ENCODE data around the gene TBC1D10B.

Gene TBC1D10B

GRCh38 chr16:30370456-30371247, at the start of gene TBC1D10B:
Gene TBC1D10B (minus strand): TSS chr16:30370494. CDS start chr16:30370183, 311 bp downstream.
- H3F3A ChIP-seq (ENCODE audit: low read depth) = no peaks in the 10 kb centered on the region
- H3K9ac ChIP-seq (ENCODE audit: low read depth, low read length, poor library complexity, severe bottlenecking) = peak within 1 kb of the TSS; percentile 83
- peak within 1 kb of the TSS; percentile 98 for H3K4me2 ChIP-seq (ENCODE audit: low read depth, low read length, poor library complexity, severe bottlenecking)
- H3K4me1 ChIP-seq (ENCODE audit: insufficient read depth, low read length, poor library complexity, severe bottlenecking) = peaks cover 32% of the 10 kb centered on the region
- H3K9me3 ChIP-seq (ENCODE audit: insufficient read depth, low read depth, low read length) = no peaks in the 10 kb centered on the region
- no peaks in the 10 kb centered on the region for H3K36me3 ChIP-seq (ENCODE audit: insufficient read depth, low read length)
- H3K79me2 ChIP-seq (ENCODE audit: insufficient read depth, low read length) = peaks cover 42% of the 10 kb centered on the region
- H3K9me2 ChIP-seq (replicated peaks; ENCODE audit: low read depth, low read length) = no peaks in the 10 kb centered on the region
- TF ChIP-seq EZH2phosphoT487 (IDR thresholded peaks at IDR 0.05; ENCODE audit: borderline replicate concordance) (no peak), CTCF (conservative IDR thresholded peaks at IDR 0.05; ENCODE audit: low read length) (no peak; the same call in 1 of the 2 replicates)
- peaks cover 35% of the 10 kb centered on the region for H4K20me1 ChIP-seq (ENCODE audit: insufficient read depth, low read length, poor library complexity, severe bottlenecking)
- peak within 1 kb of the TSS; percentile 18; the same call in 1 of the 2 replicates for H2AFZ ChIP-seq (ENCODE audit: low read length)
- no peaks in the 10 kb centered on the region for H3K27me3 ChIP-seq (ENCODE audit: insufficient read depth, low read length, poor library complexity, severe bottlenecking)
- peak within 1 kb of the TSS; percentile 85 for H3K4me3 ChIP-seq (ENCODE audit: low read length, poor library complexity, severe bottlenecking)

DNA sequence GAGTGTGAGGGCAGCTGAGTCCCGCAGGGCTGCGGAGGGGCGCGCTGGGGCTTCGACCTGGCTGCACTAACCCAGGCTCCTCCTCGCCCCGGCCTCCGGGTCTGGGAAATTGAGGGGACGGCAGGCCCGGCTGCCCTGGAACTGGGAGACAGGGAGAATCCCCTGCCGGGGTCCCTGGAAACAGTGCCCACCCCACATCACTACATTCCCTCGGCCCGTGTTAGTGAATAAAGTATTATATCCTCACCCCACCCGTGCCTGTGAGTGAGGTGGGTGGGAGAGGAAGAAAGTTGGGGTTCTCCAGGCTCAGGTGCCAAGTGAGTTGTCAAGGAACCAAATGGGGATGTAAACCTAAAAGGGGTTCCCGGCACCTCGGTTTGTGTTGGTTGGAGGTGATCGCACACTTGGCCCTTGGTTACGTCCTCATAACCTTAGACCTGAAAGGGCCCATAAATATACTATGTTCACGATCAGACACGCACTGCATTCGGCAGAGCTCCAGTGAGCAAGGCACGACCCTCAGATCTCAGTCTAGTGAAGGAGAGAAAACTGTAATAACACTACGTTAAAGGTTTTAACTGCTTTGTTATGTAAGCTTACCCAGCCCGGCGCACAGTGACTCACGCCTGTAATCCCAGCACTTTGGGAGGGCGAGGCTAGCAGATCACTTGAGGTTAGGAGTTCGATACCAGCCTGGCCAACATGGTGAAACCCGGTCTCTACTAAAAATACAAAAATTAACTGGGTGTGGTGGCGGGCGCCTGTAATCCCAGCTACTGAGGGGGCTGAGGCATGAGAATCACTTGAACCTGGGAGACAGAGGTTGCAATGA, 48.3 kb upstream of the TBC1D10B start:
- Histone ChIP-seq H3K79me2 (ENCODE audit: insufficient read depth, low read length) (peaks cover 18% of the 10 kb centered on the region; the same call in 1 of the 2 replicates), H3F3A (ENCODE audit: low read depth) (peaks cover 4% of the 10 kb centered on the region; the same call in 1 of the 2 replicates), H3K9ac (ENCODE audit: low read depth, low read length, poor library complexity, severe bottlenecking) (no peak overlapping the region), H3K4me2 (ENCODE audit: low read depth, low read length, poor library complexity, severe bottlenecking) (no peak overlapping the region), H3K9me2 (replicated peaks; ENCODE audit: low read depth, low read length) (no peaks in the 10 kb centered on the region), H2AFZ (ENCODE audit: low read length) (no peak overlapping the region), H3K4me1 (ENCODE audit: insufficient read depth, low read length, poor library complexity, severe bottlenecking) (no peaks in the 10 kb centered on the region), H3K9me3 (ENCODE audit: insufficient read depth, low read depth, low read length) (no peaks in the 10 kb centered on the region), H3K36me3 (ENCODE audit: insufficient read depth, low read length) (peaks cover 40% of the 10 kb centered on the region; the same call in 1 of the 2 replicates), H3K4me3 (ENCODE audit: low read length, poor library complexity, severe bottlenecking) (no peak overlapping the region), H4K20me1 (ENCODE audit: insufficient read depth, low read length, poor library complexity, severe bottlenecking) (peaks cover 8% of the 10 kb centered on the region), H3K27me3 (ENCODE audit: insufficient read depth, low read length, poor library complexity, severe bottlenecking) (no peaks in the 10 kb centered on the region)
- no peak for TF ChIP-seq CTCF (conservative IDR thresholded peaks at IDR 0.05; ENCODE audit: low read length)
- no peak for TF ChIP-seq EZH2phosphoT487 (IDR thresholded peaks at IDR 0.05; ENCODE audit: borderline replicate concordance)

GRCh38 chr16:30417529-30418349, 47.4 kb upstream of the TBC1D10B start:
- H3K9ac ChIP-seq (ENCODE audit: low read depth, low read length, poor library complexity, severe bottlenecking) = no peak overlapping the region
- H3K36me3 ChIP-seq (ENCODE audit: insufficient read depth, low read length) = peaks cover 43% of the 10 kb centered on the region; the same call in 1 of the 2 replicates
- H2AFZ ChIP-seq (ENCODE audit: low read length) = no peak overlapping the region
- H3K4me1 ChIP-seq (ENCODE audit: insufficient read depth, low read length, poor library complexity, severe bottlenecking) = peaks cover 5% of the 10 kb centered on the region
- H3K79me2 ChIP-seq (ENCODE audit: insufficient read depth, low read length) = peaks cover 26% of the 10 kb centered on the region
- no peak for TF ChIP-seq CTCF (conservative IDR thresholded peaks at IDR 0.05; ENCODE audit: low read length)
- no peak for TF ChIP-seq EZH2phosphoT487 (IDR thresholded peaks at IDR 0.05; ENCODE audit: borderline replicate concordance)
- no peak overlapping the region for H3K4me3 ChIP-seq (ENCODE audit: low read length, poor library complexity, severe bottlenecking)
- no peaks in the 10 kb centered on the region for H3K9me3 ChIP-seq (ENCODE audit: insufficient read depth, low read depth, low read length)
- H3K9me2 ChIP-seq (replicated peaks; ENCODE audit: low read depth, low read length) = no peaks in the 10 kb centered on the region
- H3F3A ChIP-seq (ENCODE audit: low read depth) = peaks cover 4% of the 10 kb centered on the region; the same call in 1 of the 2 replicates
- H3K4me2 ChIP-seq (ENCODE audit: low read depth, low read length, poor library complexity, severe bottlenecking) = no peak overlapping the region
- peaks cover 16% of the 10 kb centered on the region for H4K20me1 ChIP-seq (ENCODE audit: insufficient read depth, low read length, poor library complexity, severe bottlenecking)
- H3K27me3 ChIP-seq (ENCODE audit: insufficient read depth, low read length, poor library complexity, severe bottlenecking) = no peaks in the 10 kb centered on the region
